WERI-Rb-1 (cell line): ENCODE measurements around the gene FHIT.

Source experiments
- DNase-seq: peaks from one replicate; pipeline ENCODE4 v3.0.0-alpha.2; 2020
- H3K27ac ChIP-seq: fragments of 250-450 bp; sonication (Bioruptor Pico); 2 replicates; pipeline ENCODE4 v1.5.1; 2020; ENCODE audit warnings: mild to moderate bottlenecking, moderate library complexity
- H3K27me3 ChIP-seq: fragments of 250-450 bp; sonication (Bioruptor Pico); 2 replicates; pipeline ENCODE4 v1.5.1; 2021; ENCODE audit warnings: mild to moderate bottlenecking, low read depth, moderate library complexity; ENCODE audit not compliant: insufficient read depth, severe bottlenecking
- H3K36me3 ChIP-seq: fragments of 250-450 bp; sonication (Bioruptor Pico); 2 replicates; pipeline ENCODE4 v1.5.1; 2020; ENCODE audit warnings: mild to moderate bottlenecking, moderate library complexity
- H3K4me3 ChIP-seq: 2 replicates; pipeline ENCODE4 v1.5.1; 2011; ENCODE audit warnings: low read depth, mild to moderate bottlenecking, control low read depth, low read length
- H3K9me3 ChIP-seq: fragments of 250-450 bp; sonication (Bioruptor Pico); 2 replicates; pipeline ENCODE4 v1.5.1; 2021; ENCODE audit warnings: mild to moderate bottlenecking, moderate library complexity; ENCODE audit not compliant: severe bottlenecking
- CTCF ChIP-seq: IDR thresholded peaks from 2 replicates; pipeline ENCODE4 v1.5.1; 2011; ENCODE audit warnings: low read depth, mild to moderate bottlenecking, control low read depth, inconsistent platforms, low read length

Gene FHIT

GRCh38 chr3:59708202-59708601, 1543.0 kb downstream of the FHIT start:
- no peak overlapping the region for H3K4me3 ChIP-seq
- no peaks in the 10 kb centered on the region for H3K27me3 ChIP-seq
- no peaks in the 10 kb centered on the region for H3K36me3 ChIP-seq
- no peak overlapping the region for H3K27ac ChIP-seq
- TF ChIP-seq CTCF: no peak
- H3K9me3 ChIP-seq: no peaks in the 10 kb centered on the region
- no peak for DNase-seq

- Histone ChIP-seq H3K36me3 (no peaks in the 10 kb centered on the region), H3K27ac (no peak overlapping the region), H3K4me3 (no peak overlapping the region), H3K27me3 (no peaks in the 10 kb centered on the region), H3K9me3 (no peaks in the 10 kb centered on the region)
- DNase-seq: no peak
- TF ChIP-seq CTCF: no peak
Observed at GRCh38 chr3:59704292-59704691, 1547.0 kb downstream of the FHIT start.

GRCh38 chr3:59699648-59700320, 1551.5 kb downstream of the FHIT start:
- no peak overlapping the region for H3K27ac ChIP-seq
- DNase-seq: no peak
- no peaks in the 10 kb centered on the region for H3K27me3 ChIP-seq
- TF ChIP-seq CTCF: no peak
- H3K36me3 ChIP-seq: no peaks in the 10 kb centered on the region
- no peak overlapping the region for H3K4me3 ChIP-seq
- H3K9me3 ChIP-seq: no peaks in the 10 kb centered on the region
